T-cell (primary cell): ENCODE measurements around the gene CBX3. TPM values are rescaled to one million over a fixed set of nuclear protein-coding genes. Genes with fewer than 3 reads are reported as not detected.
A peak's percentile ranks its signal among the peaks of the same experiment; 100 is the strongest.

Experiments used
- ATAC-seq, 4 experiments: fragments of 200-7000 bp in 3 of 4; fragments of 150-1000 bp in 1 of 4; cut with Tn5 transposase; replicated peaks in 1 of 4; 1 replicate in 3 of 4; 2 replicates in 1 of 4; pipeline ENCODE4 v1.10.0; 2021; ENCODE audit warnings: moderate library complexity in 3 of 4, mild to moderate bottlenecking in 2 of 4, moderate number of reproducible peaks in 1 of 4
- CTCF ChIA-PET, 2 donors: fragments of 300-600 bp; sonication (Branson Sonifier 250); formaldehyde crosslinking; loops; one replicate each; lab custom pipeline; 2022; ENCODE audit warnings: antibody characterized with exemption in 2 of 2; lab: Charles Lee
- POLR2A ChIA-PET, 2 donors: fragments of 300-600 bp; sonication (Branson Sonifier 250); formaldehyde crosslinking; loops; one replicate each; lab custom pipeline; 2022; ENCODE audit warnings: antibody characterized with exemption in 2 of 2; lab: Charles Lee
- DNase-seq, 35 experiments: peaks; one replicate each; pipeline versions ENCODE4 v3.0.0 to v3.0.0-alpha.2; 2013 to 2023
- H3K27ac ChIP-seq: one replicate; pipeline ENCODE4 v1.5.1; 2013; ENCODE audit warnings: low read length
- H3K27me3 ChIP-seq, 2 experiments: replicated peaks in 1 of 2; 1 replicate in 1 of 2; 2 replicates in 1 of 2; pipeline versions ENCODE4 v1.6.1 to v1.7.0; 2013; ENCODE audit warnings: low read length in 1 of 2, mixed read lengths in 1 of 2; ENCODE audit not compliant: control insufficient read depth in 2 of 2, insufficient read depth in 2 of 2; ENCODE audit errors: extremely low read depth in 1 of 2
- H3K36me3 ChIP-seq, 2 donors: 1 replicate in 1 of 2; 2 replicates in 1 of 2; pipeline versions ENCODE4 v1.6.1 to v1.7.0; 2013; ENCODE audit warnings: low read length in 1 of 2; ENCODE audit not compliant: control insufficient read depth in 2 of 2, insufficient read depth in 1 of 2; ENCODE audit errors: extremely low read depth in 1 of 2
- H3K4me1 ChIP-seq, 2 experiments: 1 replicate in 1 of 2; 2 replicates in 1 of 2; pipeline versions ENCODE4 v1.6.1 to v1.7.0; 2013; ENCODE audit warnings: low read length in 2 of 2, mixed read lengths in 1 of 2; ENCODE audit not compliant: insufficient read depth in 2 of 2, control insufficient read depth in 1 of 2; ENCODE audit errors: extremely low read depth in 1 of 2
- H3K4me3 ChIP-seq, 2 donors: 1 replicate in 1 of 2; 2 replicates in 1 of 2; pipeline versions ENCODE4 v1.5.1 to v1.7.0; 2013; ENCODE audit warnings: mild to moderate bottlenecking in 2 of 2, low read length in 1 of 2, moderate library complexity in 1 of 2; ENCODE audit not compliant: control insufficient read depth in 1 of 2; ENCODE audit errors: extremely low read depth in 1 of 2
- H3K9me3 ChIP-seq: 2 replicates; pipeline ENCODE4 v1.7.0; 2013
- H3K27ac Mint-ChIP-seq, 2 donors: one replicate each; pipeline ENCODE4 v1.8.0; 2020 to 2021; ENCODE audit warnings: mild to moderate bottlenecking in 2 of 2, mixed read lengths in 2 of 2
- H3K27me3 Mint-ChIP-seq, 2 donors: one replicate each; pipeline ENCODE4 v1.8.0; 2021 to 2022; ENCODE audit warnings: mixed read lengths in 2 of 2
- H3K36me3 Mint-ChIP-seq: one replicate; pipeline ENCODE4 v1.8.0; 2021; ENCODE audit warnings: mixed read lengths
- H3K4me1 Mint-ChIP-seq, 3 donors: one replicate each; pipeline ENCODE4 v1.8.0; 2020 to 2022; ENCODE audit warnings: mixed read lengths in 3 of 3, mild to moderate bottlenecking in 1 of 3
- H3K4me3 Mint-ChIP-seq, 3 donors: one replicate each; pipeline ENCODE4 v1.8.0; 2020 to 2022; ENCODE audit warnings: mild to moderate bottlenecking in 3 of 3, mixed read lengths in 3 of 3, moderate library complexity in 3 of 3
- H3K9me3 Mint-ChIP-seq, 3 donors: one replicate each; pipeline ENCODE4 v1.8.0; 2020 to 2022; ENCODE audit warnings: mixed read lengths in 3 of 3
- WGBS: methylation state at CpG from one replicate; pipeline ENCODE4 v1.1.5; 2013; ENCODE audit warnings: missing lambda C conversion rate; ENCODE audit not compliant: insufficient coverage; 5-methylcytosine and 5-hydroxymethylcytosine counted together
- total RNA-seq, 35 experiments: library from RNA in 6 of 35; stranded (reverse) in 6 of 35; fragments of 120-200 nt in 1 of 35; gene quantifications; one replicate each; pipeline versions ENCODE4 v1.2.1 to v1.2.4 and lab custom pipeline; 2013 to 2026

CBX3 gene
- total RNA-seq, 5 donors from 2014 or later (not counting 1 experiment from before 2014, with no cell fraction given): 106 to 155 (median 148) TPM

DNA sequence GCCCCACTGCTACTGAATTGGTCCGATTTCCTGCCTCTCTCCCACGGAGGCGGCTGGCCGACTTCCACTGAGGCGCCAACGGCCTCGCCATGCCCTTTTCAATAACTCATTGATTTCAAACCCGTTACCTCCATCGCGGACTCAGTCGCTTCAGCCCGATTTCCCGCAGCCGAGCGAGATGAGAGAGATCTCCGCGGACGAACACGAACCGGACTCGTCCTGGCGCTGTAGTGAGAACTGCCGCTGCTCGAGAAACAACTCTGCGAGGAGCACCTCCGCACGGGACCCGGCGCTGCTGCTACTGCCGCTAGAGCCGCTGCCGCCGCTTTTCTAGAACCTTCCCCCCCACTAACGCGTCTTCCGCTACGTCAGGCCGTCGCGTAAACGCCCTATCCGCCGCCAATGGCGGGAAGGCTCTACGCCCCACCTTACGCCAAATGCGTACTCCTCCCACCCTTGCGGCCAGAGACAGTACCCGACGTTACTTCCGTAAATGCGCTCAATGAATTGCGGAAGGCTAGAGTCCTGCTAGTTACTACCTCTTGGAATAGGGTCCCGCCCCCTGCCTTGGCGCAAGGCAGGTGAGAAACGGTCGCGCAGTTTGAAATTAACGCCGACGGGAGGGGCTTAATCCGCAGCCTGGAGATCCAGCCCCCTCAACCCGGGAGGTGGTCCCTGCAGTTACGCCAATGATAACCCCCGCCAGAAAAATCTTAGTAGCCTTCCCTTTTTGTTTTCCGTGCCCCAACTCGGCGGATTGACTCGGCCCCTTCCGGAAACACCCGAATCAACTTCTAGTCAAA lies 900 bp upstream of the CBX3 start, which contains the start of gene HNRNPA2B1:
HNRNPA2B1 (minus strand) TSS at position 303 of the 803 bp plus-strand sequence; CDS start at position 134, 169 bp downstream.
- POLR2A ChIA-PET: interaction anchor here (0.6 to 4.3 kb wide), 11 partner anchors 9 to 1075 kb away, joined by 3 to 58 read pairs (median 4); partner anchors contain the start of gene CYCS (in 1 of the 2)
- DNase-seq: peak; percentile 96 to 100 (median 98)
- H3K27me3 ChIP-seq: no peaks in the 10 kb centered on the region
- Mint-ChIP-seq H3K4me1 (peaks cover 50 to 74% (median 51%) of the 10 kb centered on the region in 3 donors), H3K4me3 (peak within 1 kb of the TSS; percentile 96 to 100 (median 100)), H3K36me3 (peaks cover 45% of the 10 kb centered on the region), H3K27me3 (peaks cover 0 to 2% of the 10 kb centered on the region in 2 donors), H3K27ac (peak within 1 kb of the TSS; percentile 99 to 100), H3K9me3 (no peaks in the 10 kb centered on the region)
- ATAC-seq: peak; percentile 68 to 76 (median 71)
- H3K36me3 ChIP-seq: peaks cover 6 to 24% of the 10 kb centered on the region in 2 donors
- no peaks in the 10 kb centered on the region for H3K9me3 ChIP-seq
- under 1% methylated on average over 69 of the region's 71 CpGs for WGBS
- H3K27ac ChIP-seq: peak within 1 kb of the TSS; percentile 99
- H3K4me1 ChIP-seq: peaks cover 19 to 56% of the 10 kb centered on the region in 2 experiments
- CTCF ChIA-PET: interaction anchor here in 1 of 2 donors (0.6 to 4.5 kb wide), 7 partner anchors 9 to 171 kb away, joined by 3 to 50 read pairs (median 3); no protein-coding TSS in a partner anchor
- peak within 1 kb of the TSS; percentile 95 to 97 for H3K4me3 ChIP-seq

- Mint-ChIP-seq H3K9me3 (no peaks in the 10 kb centered on the region), H3K27ac (peak overlapping the region; percentile 84 to 90), H3K4me3 (peak overlapping the region; percentile 88 to 96 (median 89)), H3K27me3 (peaks cover 0 to 2% of the 10 kb centered on the region in 2 donors), H3K36me3 (peaks cover 41% of the 10 kb centered on the region), H3K4me1 (peaks cover 48 to 74% (median 49%) of the 10 kb centered on the region in 3 donors)
- peaks cover 0 to 20% of the 10 kb centered on the region in 2 donors for H3K36me3 ChIP-seq
- peak overlapping the region; percentile 74 to 97 for H3K4me3 ChIP-seq
- H3K27me3 ChIP-seq: no peaks in the 10 kb centered on the region
- DNase-seq (peak in 31 of 35 experiments; percentile 6 to 63 (median 45)), ATAC-seq (no peak)
- H3K27ac ChIP-seq: peak overlapping the region; percentile 99
- no peaks in the 10 kb centered on the region for H3K9me3 ChIP-seq
- H3K4me1 ChIP-seq: peaks cover 12 to 50% of the 10 kb centered on the region in 2 experiments
- WGBS: under 1% methylated on average over 44 of the region's 68 CpGs
- ChIA-PET CTCF (interaction anchor here (0.6 to 1.4 kb wide), 7 partner anchors 10 to 572 kb away, joined by 3 to 6 read pairs (median 4); partner anchors contain the start of gene NFE2L3 (in 1 of the 2)), POLR2A (interaction anchor here (0.6 to 3.4 kb wide), 7 partner anchors 8 to 92 kb away, joined by 3 to 19 read pairs (median 4); partner anchors contain the start of gene NFE2L3 (in 1 of the 2))
Observed at GRCh38 chr7:26202019-26202990, 760 bp downstream of the CBX3 start.

DNA sequence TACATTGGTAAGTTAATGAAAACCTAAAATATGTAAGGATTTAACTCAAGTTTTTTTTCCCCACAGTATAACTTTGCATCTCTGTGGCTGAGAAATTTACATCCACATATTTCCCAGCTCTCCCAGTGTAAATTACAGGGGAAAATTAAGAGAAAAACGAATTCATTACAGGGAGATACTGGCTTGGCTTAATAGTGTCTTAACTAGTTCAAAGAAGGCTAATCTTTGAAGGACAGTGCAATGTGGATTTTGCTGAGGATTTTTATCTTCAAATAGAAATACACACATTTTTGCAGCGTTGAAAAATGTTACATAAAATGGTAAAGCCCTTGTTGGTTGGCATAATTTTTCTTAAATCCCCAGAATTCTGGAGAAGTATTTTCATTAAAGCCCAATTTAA lies 1.5 kb downstream of the CBX3 start:
- ATAC-seq: no peak
- Mint-ChIP-seq H3K27ac (peak overlapping the region; percentile 84 to 90), H3K4me3 (peak overlapping the region; percentile 88 to 96 (median 89)), H3K36me3 (peaks cover 38% of the 10 kb centered on the region), H3K4me1 (peaks cover 47 to 72% (median 48%) of the 10 kb centered on the region in 3 donors), H3K9me3 (no peaks in the 10 kb centered on the region), H3K27me3 (peaks cover 0 to 2% of the 10 kb centered on the region in 2 donors)
- Histone ChIP-seq H3K36me3 (peaks cover 0 to 23% of the 10 kb centered on the region in 2 donors), H3K4me3 (peak overlapping the region; percentile 74 to 97), H3K27me3 (no peaks in the 10 kb centered on the region), H3K4me1 (peaks cover 12 to 44% of the 10 kb centered on the region in 2 experiments), H3K27ac (peak overlapping the region; percentile 11), H3K9me3 (no peaks in the 10 kb centered on the region)
- POLR2A ChIA-PET: interaction anchor here in 1 of 2 donors (0.7 kb wide), 1 partner anchor 12 kb away, joined by 3 read pairs; no protein-coding TSS in a partner anchor
- CTCF ChIA-PET: interaction anchor here (0.6 to 1.0 kb wide), 4 partner anchors 11 to 573 kb away, joined by 3 to 4 read pairs (median 4); no protein-coding TSS in a partner anchor
- WGBS: no CpG with 5 or more reads among the region's 2 CpGs
- DNase-seq: no peak

- CTCF ChIA-PET: interaction anchor here (0.5 to 1.3 kb wide), 3 partner anchors 9 to 118 kb away, joined by 3 to 12 read pairs (median 3); no protein-coding TSS in a partner anchor
- Histone ChIP-seq H3K9me3 (no peaks in the 10 kb centered on the region), H3K27me3 (no peaks in the 10 kb centered on the region), H3K36me3 (peaks cover 0 to 59% of the 10 kb centered on the region in 2 donors), H3K4me3 (no peak overlapping the region), H3K27ac (no peak overlapping the region), H3K4me1 (peaks cover 12 to 37% of the 10 kb centered on the region in 2 experiments)
- no peaks in the 10 kb centered on the region for H3K27me3 Mint-ChIP-seq
- no peak for ATAC-seq
- H3K4me1 Mint-ChIP-seq: peaks cover 50 to 61% (median 51%) of the 10 kb centered on the region in 3 donors
- peak overlapping the region in 1 of 2 donors; percentile 58 for H3K27ac Mint-ChIP-seq
- H3K4me3 Mint-ChIP-seq: no peak overlapping the region
- POLR2A ChIA-PET: interaction anchor here (0.6 to 0.7 kb wide), 3 partner anchors 13 to 157 kb away, joined by 4 to 5 read pairs (median 5); no protein-coding TSS in a partner anchor
- no CpG with 5 or more reads among the region's 5 CpGs for WGBS
- peaks cover 39% of the 10 kb centered on the region for H3K36me3 Mint-ChIP-seq
- DNase-seq: no peak
- no peaks in the 10 kb centered on the region for H3K9me3 Mint-ChIP-seq
Observed at GRCh38 chr7:26208040-26208439, 6.5 kb downstream of the CBX3 start.

DNA sequence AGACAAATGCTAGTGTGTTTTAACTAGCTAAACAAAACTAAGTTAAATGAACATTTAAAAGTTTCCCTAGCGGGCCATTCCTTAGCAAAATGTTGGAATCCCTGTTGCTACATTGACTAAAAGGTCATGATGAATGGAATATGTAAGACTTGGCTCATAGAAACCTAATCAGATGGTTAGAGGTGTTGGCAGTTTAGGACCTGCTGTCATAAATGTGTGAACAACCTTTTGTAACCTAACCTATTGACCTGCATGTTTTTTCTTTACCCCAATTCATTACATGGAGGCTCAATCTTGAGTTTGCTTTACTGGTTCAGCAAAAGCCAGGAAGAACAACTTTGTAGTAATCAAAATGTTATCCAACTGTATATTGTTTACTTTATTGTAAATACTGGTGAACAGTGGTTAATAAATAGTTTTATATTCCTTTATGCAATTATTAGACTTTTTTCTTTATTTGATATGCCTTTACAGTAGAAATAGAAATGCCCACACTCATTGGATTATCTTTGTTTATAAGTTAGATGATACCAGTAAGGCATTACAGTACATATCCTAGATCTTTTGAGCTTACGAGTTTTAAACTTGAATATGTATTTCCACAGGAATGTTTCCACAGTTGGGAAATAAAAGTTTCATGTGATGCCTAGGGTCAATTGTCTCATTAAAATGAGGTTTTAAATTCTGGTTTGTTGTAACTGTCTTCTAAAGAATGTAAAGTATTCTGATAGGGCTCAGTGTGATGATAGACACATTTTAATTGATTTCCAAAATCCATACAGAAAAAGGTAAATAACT lies 11.6 kb downstream of the CBX3 start:
- H3K27ac Mint-ChIP-seq: no peak overlapping the region
- Histone ChIP-seq H3K9me3 (no peaks in the 10 kb centered on the region), H3K4me3 (no peak overlapping the region), H3K27me3 (no peaks in the 10 kb centered on the region), H3K27ac (no peak overlapping the region), H3K36me3 (peaks cover 0 to 39% of the 10 kb centered on the region in 2 donors), H3K4me1 (peaks cover 0 to 3% of the 10 kb centered on the region in 2 experiments)
- H3K36me3 Mint-ChIP-seq: peaks cover 26% of the 10 kb centered on the region
- POLR2A ChIA-PET: no interaction called here
- H3K27me3 Mint-ChIP-seq: no peaks in the 10 kb centered on the region
- H3K4me3 Mint-ChIP-seq: no peak overlapping the region
- CTCF ChIA-PET: no interaction called here
- peaks cover 5 to 16% (median 10%) of the 10 kb centered on the region in 3 donors for H3K4me1 Mint-ChIP-seq
- DNase-seq (no peak), ATAC-seq (no peak)
- no peaks in the 10 kb centered on the region for H3K9me3 Mint-ChIP-seq
- no CpG with 5 or more reads among the region's 2 CpGs for WGBS
